Measurements from ENCODE around the gene METAP1D. TPM values are rescaled to one million over a fixed set of nuclear protein-coding genes. Genes with fewer than 3 reads are reported as not detected.

Gene METAP1D
- polyA plus RNA-seq, 1 of the 3 experiments (the other 2 are of a cell fraction): 10.3 TPM

- no peak for TF ChIP-seq USF2 (IDR thresholded peaks at IDR 0.05; ENCODE audit: borderline replicate concordance, low read depth, low read length)
- no peak for TF ChIP-seq ZBTB33 (IDR thresholded peaks at IDR 0.05; ENCODE audit: borderline replicate concordance, low read depth)
- TF ChIP-seq SIN3A (IDR thresholded peaks at IDR 0.05; ENCODE audit: borderline replicate concordance, low read depth, low read length): no peak
- peak; percentile 63 for TF ChIP-seq RAD21 (IDR thresholded peaks at IDR 0.05; ENCODE audit: low read length)
- no peak for TF ChIP-seq RXRA (IDR thresholded peaks at IDR 0.05; ENCODE audit: borderline replicate concordance, low read depth)
- TF ChIP-seq FOXM1 (IDR thresholded peaks at IDR 0.05; ENCODE audit: low read depth): no peak
- no peak for TF ChIP-seq RCOR1 (IDR thresholded peaks at IDR 0.05; ENCODE audit: low read length)
- no peak for TF ChIP-seq YY1 (IDR thresholded peaks at IDR 0.05; ENCODE audit: low read depth)
- TF ChIP-seq, protein P1, sequence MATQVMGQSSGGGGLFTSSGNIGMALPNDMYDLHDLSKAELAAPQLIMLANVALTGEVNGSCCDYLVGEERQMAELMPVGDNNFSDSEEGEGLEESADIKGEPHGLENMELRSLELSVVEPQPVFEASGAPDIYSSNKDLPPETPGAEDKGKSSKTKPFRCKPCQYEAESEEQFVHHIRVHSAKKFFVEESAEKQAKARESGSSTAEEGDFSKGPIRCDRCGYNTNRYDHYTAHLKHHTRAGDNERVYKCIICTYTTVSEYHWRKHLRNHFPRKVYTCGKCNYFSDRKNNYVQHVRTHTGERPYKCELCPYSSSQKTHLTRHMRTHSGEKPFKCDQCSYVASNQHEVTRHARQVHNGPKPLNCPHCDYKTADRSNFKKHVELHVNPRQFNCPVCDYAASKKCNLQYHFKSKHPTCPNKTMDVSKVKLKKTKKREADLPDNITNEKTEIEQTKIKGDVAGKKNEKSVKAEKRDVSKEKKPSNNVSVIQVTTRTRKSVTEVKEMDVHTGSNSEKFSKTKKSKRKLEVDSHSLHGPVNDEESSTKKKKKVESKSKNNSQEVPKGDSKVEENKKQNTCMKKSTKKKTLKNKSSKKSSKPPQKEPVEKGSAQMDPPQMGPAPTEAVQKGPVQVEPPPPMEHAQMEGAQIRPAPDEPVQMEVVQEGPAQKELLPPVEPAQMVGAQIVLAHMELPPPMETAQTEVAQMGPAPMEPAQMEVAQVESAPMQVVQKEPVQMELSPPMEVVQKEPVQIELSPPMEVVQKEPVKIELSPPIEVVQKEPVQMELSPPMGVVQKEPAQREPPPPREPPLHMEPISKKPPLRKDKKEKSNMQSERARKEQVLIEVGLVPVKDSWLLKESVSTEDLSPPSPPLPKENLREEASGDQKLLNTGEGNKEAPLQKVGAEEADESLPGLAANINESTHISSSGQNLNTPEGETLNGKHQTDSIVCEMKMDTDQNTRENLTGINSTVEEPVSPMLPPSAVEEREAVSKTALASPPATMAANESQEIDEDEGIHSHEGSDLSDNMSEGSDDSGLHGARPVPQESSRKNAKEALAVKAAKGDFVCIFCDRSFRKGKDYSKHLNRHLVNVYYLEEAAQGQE (IDR thresholded peaks at IDR 0.05; ENCODE audit: low read depth, low read length): no peak
- TF ChIP-seq FOSL2 (IDR thresholded peaks at IDR 0.05; ENCODE audit: borderline replicate concordance, low read depth): no peak
- TF ChIP-seq RFX5 (IDR thresholded peaks at IDR 0.05; ENCODE audit: low read length): no peak
- no peak for TF ChIP-seq MEF2A (IDR thresholded peaks at IDR 0.05; ENCODE audit: borderline replicate concordance, low read depth)
Measured at GRCh38 chr2:172106108-172106961, 106.6 kb downstream of the METAP1D start (continued).

All from SK-N-SH (cell line).